Stimulated activated CD4-positive, alpha-beta T cell treated with anti-CD3 and anti-CD28 coated beads, Interleukin-12 subunit alpha, Interleukin-12 subunit beta, amount 100 ng/mL, for 48 hours (primary cell): ENCODE results near the gene TIGD6.
A peak's percentile ranks its signal among the peaks of the same experiment; 100 is the strongest.
"Not testable (repeated sequence)": the region's sequence is repeated elsewhere in the genome, so short reads cannot be mapped to it uniquely, and the experiment has no call there.

Experiments used
- DNase-seq, 3 donors: peaks; one replicate each; pipeline ENCODE4 v3.0.0-alpha.2; 2020; ENCODE audit warnings: low read depth in 2 of 3, low spot score in 1 of 3

TIGD6 gene

DNA sequence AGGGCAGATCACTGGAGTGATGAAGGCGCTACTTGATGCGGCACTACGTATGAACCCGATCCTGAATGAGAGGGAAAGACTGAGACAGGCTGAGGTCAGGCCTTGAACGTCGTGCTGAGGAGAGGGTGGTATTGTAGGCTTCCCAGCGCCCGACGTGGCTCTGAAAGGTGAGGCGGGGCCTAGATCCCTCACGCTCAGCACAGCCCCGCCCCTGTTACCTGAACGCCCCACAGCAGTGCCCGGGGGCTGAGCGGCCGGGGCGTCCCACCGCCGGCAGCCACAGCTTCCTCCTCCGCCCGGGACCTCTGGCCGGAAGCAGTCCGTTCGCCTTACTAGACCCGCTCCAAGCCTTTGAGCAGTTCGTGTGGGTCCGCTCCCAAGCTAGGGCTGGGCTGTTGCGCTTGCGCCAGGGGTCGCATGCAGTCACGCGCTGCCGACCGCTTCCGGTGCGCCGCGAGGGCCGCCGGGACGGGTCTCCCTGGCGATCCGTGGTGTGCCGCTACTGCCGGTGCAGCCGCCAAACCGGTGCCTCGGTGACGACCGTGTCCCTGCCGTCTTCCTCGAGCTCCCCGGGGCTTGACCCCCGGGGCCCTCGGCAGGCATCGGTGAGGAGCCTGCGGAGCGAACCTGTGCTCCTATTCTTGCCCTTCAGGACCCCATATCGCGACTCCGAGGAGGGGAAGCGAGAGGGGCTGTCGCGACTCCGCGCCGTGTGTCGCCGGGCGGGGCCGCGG is at the start of gene TIGD6, which contains the start of gene HMGXB3:
TIGD6 (minus strand) TSS at position 399 of the 734 bp plus-strand sequence. CDS start 4,306 bp downstream, outside the sequence.
HMGXB3 (plus strand) TSS at position 484 of the 734 bp plus-strand sequence. CDS start 4,114 bp downstream, outside the sequence.
- DNase-seq = peak; percentile 77 to 87 (median 86)

DNA sequence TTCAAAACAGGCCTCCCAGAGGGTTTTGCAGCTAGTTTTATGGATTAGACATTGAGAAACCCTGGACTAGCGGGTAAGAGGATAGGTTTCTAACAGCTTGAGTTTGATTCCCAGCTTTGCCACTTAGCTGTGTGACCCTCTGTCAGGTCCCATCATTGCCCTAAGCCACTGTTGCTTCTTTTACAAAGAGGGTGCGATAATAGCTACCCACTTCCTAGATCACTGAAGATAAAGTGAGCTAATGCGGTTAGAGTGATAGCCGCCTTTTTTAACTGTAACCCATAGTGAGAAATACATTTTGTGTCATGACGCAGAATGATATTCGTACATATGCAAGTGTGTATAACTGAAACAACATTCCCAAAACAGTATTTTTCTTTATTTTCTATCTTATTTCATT is 45.6 kb upstream of the TIGD6 start:
- DNase-seq = no peak

DNA sequence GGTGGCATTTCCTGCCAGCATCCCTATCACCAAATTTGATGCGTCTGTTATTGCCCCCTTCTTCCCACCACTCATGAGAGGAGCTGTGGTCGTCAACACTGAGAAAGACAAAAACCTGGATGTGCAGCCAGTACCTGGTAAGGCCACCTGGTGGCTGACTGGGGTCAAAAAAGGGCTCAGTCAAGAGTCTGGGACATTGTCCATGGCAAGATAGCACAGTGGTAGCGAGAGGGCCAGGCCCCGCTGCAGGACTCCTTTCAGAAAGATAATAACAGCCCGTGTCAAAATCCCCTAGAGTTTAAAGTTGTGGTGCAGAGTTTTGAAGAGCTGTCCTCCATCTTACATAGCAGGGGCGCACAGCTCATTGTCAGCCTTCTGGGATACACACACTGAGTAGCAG is 45.1 kb upstream of the TIGD6 start:
- no peak for DNase-seq

DNA sequence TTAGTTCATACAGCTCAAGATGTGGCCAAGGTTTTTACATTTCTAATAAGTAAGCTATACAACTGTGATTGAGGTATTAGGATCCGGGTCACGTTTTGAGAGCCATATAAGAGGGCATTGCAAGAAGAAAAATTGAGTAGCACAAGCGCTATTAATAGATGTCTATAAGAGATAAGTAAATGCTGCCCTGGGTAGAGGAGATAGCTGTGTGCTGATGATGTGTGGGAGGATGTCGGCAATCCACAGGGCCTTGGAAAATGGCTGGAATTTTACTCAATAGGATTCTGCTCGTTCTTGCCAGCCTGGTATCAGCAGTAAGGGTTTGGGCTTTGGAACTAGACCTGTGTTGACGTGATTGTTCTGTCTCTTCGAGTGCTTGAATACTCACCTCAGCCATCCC is 44.3 kb upstream of the TIGD6 start:
- no peak for DNase-seq

DNA sequence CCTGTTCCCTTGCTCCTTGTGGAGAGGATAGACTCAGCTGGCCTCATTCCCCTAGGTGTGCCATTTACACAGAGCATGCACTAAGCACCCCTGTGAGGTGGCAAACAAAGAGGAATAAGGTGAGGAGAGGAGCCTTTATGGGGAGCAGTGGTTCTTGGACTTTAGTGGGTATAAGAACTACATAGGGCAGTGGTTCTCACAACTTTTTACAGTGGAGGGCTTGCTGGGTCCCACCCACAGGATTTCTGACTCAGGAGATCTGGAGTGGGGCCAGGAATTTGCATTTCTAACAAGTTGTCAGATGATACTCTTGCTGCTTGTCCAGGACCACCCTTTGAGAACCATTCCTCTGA is 43.9 kb upstream of the TIGD6 start:
- DNase-seq = no peak

DNA sequence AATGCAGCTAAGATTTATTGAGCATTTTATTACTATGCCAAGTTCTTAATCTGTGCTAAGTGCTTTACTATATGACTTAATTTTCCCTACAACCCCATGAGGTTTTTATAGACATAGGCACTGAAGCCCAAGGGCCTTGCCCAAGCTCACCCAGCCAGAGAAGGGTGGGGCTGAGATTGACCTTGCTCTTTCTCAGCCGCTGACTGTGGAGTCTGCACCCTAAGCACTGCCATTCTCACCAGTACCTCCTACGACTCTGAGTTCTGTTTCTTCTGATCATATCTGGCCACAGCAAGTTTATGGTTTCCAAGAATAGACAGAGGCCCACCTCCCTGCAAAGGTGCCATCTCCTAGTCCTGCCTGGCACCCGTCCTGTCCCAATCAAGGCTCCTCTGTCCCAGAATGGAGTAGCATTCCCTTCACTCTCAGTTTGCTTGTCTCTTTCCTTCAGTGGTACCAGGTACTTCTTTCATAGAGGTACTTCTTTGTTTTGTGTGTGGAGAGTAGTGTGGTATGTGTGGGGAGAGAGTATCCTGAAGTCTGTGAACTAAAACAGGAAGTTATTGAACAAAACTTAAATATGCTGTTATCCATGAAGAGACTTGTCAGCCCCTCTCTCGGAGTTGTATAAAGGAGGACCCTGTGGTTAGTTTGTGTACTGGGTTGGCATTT is 43.3 kb upstream of the TIGD6 start:
- DNase-seq = no peak

DNA sequence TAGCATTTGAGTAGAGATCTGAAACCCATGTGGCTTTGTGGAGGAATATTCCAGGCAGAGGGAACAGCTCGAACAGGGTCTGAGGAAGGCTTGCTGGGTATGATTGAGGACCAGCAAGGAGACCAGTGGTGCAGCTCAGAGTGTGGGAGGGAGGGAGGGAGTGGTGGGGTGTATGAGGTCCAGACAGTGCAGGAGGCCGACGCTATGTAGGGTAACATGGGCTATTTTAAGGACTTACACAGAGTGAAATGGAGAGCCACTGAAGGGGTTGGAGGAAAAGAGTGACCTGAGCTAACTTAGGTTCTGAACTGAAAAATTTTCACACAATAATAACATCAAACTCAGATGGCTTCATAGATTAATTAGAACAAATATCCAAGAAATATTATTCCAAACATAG is 42.0 kb upstream of the TIGD6 start:
- no peak for DNase-seq

DNA sequence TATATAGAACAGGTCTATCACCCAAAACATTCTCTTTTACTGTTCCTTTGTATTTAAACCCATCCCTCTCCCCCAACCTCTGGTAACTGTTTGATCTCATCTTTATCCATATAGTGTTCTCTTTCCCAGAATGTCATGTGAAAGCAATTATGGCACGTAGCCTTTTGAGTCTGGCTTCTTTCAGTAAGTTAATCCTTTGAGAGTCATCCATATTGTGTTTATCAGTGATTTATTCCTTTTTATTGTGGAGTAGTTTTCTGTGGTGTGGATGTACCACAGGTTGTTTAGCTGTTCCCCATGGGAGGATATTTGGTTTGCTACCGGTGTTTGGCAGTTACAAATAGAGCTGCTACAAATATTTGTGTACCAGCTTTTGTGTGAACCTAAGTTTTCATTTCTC is 38.1 kb upstream of the TIGD6 start:
- DNase-seq = no peak

DNA sequence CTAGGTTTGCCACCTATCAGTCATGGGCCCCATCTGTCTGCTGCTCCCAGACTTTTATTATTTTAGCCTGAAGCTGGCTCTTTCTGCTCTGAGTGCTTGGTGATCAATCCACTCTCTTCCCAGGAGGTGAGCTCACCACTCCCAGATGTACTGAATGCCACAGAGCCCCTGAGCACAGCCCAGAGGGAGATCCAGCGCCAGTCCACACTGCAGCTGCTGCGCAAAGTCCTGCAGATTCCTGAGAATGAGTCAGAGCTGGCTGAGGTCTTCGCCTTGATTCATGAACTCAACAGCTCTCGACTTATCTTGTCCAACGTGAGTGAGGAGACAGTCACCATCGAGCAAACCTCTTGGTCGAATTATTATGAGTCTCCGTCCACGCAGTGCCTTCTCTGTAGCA is 36.1 kb upstream of the TIGD6 start:
- no peak for DNase-seq

DNA sequence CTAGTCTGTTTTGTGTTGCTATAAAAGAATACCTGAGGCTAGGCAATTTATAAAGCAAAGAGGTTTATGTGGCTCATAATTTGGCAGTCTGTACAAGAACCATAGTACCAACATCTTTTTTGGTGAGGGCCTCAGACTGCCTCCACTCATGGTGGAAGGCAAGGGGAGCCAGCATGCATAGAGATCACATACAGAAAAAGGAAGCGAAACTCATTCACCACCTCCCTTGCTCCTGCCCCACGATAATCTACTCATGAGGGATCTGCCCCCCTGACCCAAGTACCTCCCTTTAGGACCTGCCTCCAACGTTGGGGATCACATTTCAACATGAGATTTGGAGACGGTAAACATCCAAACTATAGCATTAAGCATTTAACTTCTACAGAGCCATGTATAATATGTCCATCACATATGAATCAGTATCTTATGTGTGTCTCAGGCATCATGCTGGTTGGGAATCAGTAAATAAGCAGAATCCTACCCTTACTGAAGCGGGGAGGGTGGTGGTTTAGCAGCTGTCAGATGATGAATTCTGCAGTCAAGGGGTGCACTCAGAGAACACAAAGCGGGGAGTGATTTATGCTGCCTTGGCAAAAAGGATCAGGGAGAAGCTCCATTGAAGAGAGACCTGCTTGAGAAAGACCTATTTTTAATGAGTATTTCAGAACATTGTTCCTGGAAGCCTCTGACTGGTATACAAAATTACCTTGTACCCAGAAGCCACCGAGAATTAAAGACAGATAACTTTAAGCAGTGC is 34.9 kb upstream of the TIGD6 start:
- DNase-seq = no peak

DNA sequence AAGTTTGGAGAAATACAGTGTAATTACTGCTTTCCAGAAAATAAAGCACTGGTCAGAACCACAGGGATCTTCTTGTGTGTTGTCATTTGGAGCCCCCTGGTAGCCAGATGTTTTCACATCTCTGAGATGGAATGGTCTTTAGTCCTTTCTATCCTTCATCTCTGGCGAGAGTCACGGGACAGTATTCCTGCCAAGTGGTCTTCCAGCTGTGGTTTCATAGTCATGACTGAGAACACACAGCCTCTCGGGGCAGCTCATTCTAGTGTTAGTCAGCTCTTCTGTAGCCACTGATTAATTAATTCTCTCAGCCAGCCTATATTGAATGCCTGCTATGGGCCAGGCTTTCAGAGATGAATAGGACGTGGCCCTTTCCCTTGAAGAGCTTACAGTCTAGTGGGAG is 34.2 kb upstream of the TIGD6 start:
- DNase-seq = no peak

DNA sequence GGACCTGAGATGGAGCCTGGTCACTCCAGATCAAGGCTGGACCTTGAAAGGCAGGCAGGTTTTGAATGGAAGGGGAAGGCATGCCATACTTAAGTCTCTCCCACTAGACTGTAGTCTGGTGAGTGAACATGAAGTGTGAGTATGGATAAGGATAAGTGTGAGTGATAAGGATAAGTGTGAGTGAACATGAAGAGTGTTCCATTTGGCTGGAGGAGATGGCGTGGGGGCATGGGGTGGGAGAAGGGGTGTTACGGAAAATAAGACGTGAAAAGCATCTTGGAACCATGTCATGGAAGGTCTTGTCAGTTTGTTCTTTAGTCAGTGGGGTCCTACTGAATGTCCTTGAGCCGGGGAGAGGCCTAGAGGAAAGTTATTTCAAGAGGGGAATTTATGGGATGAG is 32.9 kb upstream of the TIGD6 start:
- DNase-seq = no peak

DNA sequence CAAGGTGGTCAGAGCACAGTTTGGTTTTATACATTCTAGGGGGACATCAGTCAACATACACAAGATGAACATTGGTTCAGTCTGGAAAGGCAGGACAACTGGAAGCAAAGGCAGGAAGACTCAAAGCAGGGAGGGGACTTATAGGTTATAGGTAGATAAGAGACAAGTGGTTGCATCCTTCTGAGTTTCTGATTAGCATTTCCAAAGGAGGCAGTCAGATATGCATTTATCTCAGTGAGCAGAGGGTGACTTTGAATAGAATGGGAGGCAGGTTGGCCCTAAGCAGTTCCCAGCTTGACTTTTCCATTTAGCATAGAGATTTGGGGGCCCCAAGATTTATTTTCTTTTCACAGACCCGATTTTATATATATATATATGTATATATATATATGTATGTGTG is 27.6 kb upstream of the TIGD6 start:
- DNase-seq = not testable (repeated sequence)

DNA sequence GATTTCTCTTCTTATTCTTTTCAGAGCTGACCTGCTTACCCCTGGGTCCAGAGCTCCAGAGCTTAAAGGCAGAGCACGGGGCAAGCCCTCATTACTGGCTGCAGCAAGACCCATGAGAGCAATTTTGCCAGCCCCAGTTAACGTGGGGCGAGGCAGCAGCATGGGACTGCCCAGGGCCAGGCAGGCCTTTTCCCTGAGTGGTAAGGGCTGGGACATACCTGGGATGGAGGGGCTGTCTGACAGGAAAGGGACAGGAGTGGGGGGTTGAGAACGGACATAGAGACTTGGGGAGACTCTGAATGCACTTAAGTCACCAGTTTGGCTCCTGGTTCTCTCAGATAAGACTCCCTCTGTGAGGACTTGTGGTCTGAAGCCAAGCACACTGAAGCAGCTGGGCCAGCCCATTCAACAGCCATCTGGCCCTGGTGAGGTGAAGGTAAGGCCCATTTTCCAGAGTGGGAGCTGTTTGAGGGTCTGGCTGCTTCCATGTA is 26.3 kb upstream of the TIGD6 start:
- DNase-seq = no peak

DNA sequence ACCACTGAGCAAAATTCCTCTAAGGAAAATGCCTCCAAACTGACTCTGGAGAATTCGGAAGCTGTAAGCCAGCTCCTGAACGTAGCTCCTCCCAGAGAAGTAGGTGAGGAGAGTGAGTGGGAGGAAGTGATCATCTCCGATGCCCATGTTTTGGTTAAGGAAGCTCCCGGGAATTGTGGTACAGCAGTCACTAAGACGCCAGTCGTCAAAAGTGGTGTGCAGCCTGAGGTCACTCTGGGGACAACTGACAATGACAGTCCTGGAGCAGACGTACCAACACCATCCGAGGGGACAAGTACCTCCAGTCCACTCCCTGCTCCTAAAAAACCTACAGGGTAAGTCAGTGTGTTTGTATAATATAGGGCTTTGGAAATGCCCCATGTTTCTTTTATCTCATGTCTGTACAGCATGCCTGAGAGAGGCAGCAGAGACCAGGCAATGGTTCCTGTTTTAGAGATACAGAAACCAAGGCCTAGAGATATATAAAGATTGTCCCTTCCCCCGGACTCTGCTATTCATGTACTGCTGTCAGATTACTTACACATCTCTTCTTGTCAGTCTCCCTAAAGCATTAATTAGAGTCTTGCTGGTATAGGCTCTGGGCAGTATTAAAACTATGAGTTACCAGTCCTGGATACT is 24.0 kb upstream of the TIGD6 start:
- DNase-seq = no peak

DNA sequence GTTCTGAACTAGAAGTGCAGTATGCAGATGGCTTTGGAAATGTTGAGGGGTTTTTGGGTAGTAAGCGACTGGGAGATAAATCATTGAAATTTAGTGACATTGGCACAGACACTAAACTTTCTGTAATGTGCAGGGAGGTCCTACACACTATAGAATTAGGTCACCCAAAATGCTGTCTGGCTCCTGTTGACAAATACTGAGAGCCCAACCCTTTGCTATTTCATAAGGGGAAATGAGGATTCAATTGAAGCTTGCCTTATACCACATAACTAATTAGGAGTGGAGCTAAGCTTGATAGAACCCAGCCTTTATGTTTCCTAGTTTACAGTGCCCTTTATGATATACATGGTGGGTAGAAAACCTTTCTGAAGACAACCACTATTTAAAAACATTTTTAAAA is 22.7 kb upstream of the TIGD6 start:
- no peak for DNase-seq

DNA sequence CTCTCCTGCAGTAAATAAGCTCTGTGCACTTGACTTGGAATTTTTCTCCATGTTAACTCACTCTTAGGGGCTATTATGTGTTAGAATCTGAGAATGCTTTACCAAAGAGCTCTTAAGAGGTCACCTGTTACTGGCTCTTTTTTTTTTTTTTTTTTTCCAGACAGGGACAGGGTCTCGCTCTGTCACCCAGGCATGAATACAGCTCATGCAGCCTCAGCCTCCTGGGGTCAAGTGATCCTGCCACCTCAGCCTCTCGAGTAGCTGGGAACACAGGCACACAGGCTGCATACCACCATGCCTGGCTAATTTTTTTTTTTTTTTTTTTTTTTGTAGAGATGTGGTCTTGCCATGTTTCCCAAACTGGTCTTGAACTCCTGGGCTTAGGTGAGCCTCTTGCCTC is 22.2 kb upstream of the TIGD6 start:
- no peak for DNase-seq

DNA sequence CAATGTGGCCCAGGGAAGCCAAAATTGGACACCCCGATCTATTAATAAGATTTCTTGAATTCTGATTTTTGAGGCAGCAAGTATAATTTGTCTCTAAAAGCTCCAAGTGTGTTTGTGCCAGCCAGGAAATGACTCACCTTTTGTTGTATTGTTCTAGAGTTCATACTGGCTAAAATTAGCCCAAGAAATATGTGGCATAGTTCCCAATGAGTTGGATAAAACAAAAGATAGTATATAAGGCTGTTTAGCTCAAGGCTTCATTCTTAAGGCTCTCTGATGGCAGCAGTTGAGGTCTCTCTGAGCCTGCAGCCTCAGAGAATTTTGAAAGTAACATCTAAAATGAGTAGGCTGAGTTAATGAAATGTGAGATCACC is 21.7 kb upstream of the TIGD6 start:
- DNase-seq = no peak

DNA sequence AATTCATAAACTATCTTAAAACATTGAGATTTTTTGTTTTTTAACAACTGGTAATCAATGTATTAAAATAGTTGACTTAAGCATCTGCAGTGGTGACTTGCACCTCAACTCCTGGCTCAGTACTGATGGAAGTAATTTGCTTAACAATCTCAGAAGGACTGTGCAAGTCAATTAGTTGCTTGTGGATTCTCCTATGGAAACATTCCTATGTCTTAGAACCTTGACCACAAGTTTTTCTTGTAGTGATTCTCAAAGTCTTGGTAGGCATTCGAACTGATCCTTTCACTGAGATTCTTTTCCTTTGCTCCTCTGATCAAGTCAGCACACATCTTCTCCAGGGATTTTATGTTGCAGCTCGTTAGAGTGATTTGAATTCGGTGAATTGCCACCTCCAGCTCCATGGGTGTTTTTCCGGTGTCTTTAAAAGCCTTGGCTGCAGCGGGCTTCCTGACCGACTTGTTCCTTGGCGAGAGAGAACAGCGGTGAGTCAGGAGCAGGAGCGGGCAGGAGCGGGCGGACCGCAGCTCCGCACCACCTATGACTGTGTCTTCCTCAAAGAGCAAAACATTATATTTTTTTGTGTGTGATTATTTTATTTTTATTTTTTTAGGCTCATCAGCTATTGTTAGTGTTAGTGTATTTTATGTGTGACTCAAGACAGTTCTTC is 21.2 kb upstream of the TIGD6 start:
- no peak for DNase-seq

DNA sequence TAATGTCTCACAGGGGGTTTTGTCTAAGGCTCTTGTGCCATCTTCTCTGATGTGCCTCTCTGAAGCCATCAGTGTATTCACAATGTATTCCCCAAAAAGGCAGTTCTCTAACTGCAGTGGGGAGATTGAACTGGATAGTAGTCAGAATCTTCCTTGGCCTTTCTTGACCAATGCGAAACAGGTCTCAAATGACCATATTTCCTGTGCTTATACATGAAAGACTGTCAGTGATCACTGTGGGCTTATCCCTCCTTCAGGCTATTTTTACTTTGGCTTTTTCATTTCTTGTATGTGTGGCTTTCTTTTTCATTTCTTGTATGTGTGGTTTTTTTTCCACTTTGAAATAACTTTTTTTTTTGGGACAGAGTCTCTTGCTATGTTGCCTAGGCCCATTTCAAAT is 19.8 kb upstream of the TIGD6 start:
- DNase-seq = no peak
